Transverse colon (tissue), 3 donors: ENCODE results near the gene COX6A2.

ENCODE experiments used
- CTCF ChIP-seq, 5 experiments: fragments of 200-600 bp in 3 of 5; fragments of 450-650 bp in 2 of 5; sonication (generic) in 3 of 5; IDR thresholded peaks; 1 replicate in 2 of 5; 2 replicates in 3 of 5; pipeline ENCODE4 v1.5.1; 2016 to 2017; ENCODE audit warnings: antibody characterized with exemption in 5 of 5, inconsistent platforms in 3 of 5, mild to moderate bottlenecking in 2 of 5, moderate library complexity in 1 of 5
- EP300 ChIP-seq: sonication (generic); formaldehyde crosslinking; IDR thresholded peaks from one replicate; pipeline ENCODE4 v1.6.1; 2017; ENCODE audit warnings: antibody characterized with exemption, low read depth
- POLR2A ChIP-seq: fragments of 450-650 bp; IDR thresholded peaks from one replicate; pipeline ENCODE4 v1.6.1; 2016; ENCODE audit warnings: antibody characterized with exemption, mild to moderate bottlenecking, moderate library complexity

- no peak for TF ChIP-seq POLR2A
- TF ChIP-seq CTCF (IDR thresholded peaks at IDR 0.05), result no peak
- no peak for TF ChIP-seq EP300
Measured at GRCh38 chr16:31456988-31457360, 28.8 kb upstream of the COX6A2 start.
